ENCODE measurements around the gene NT5C2. TPM values are rescaled to one million over a fixed set of nuclear protein-coding genes. Genes with fewer than 3 reads are reported as not detected.

The NT5C2 gene
- total and polyA plus RNA-seq, 7 donors: 37.7 to 61.5 (median 49.2) TPM

DNA sequence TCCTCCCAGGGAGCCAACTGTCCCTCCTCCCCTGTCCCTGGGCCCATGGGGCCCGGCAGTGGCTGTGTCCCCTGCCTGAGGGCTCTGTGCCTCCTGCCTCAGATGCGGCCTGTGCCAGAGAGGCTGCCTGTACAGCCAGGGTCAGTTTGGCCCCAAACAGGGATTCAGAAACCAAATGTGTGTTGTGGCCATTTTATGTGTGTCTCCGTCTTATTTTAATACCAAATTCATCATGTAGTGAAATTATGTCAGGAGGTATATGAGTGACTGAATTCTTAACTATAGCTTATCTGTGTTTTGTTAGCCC is 114.8 kb downstream of the NT5C2 start:
- no peak overlapping the region for H3K27ac ChIP-seq
- TF ChIP-seq POLR2AphosphoS5 (IDR thresholded peaks at IDR 0.05) (no peak), EP300 (IDR thresholded peaks at IDR 0.05) (no peak), POLR2A (IDR thresholded peaks at IDR 0.05) (no peak)
- TF ChIP-seq, protein P1, sequence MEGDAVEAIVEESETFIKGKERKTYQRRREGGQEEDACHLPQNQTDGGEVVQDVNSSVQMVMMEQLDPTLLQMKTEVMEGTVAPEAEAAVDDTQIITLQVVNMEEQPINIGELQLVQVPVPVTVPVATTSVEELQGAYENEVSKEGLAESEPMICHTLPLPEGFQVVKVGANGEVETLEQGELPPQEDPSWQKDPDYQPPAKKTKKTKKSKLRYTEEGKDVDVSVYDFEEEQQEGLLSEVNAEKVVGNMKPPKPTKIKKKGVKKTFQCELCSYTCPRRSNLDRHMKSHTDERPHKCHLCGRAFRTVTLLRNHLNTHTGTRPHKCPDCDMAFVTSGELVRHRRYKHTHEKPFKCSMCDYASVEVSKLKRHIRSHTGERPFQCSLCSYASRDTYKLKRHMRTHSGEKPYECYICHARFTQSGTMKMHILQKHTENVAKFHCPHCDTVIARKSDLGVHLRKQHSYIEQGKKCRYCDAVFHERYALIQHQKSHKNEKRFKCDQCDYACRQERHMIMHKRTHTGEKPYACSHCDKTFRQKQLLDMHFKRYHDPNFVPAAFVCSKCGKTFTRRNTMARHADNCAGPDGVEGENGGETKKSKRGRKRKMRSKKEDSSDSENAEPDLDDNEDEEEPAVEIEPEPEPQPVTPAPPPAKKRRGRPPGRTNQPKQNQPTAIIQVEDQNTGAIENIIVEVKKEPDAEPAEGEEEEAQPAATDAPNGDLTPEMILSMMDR (IDR thresholded peaks at IDR 0.05): no peak
- no peak overlapping the region for H3K4me3 ChIP-seq
- H3K9me3 ChIP-seq: no peaks in the 10 kb centered on the region
- intact Hi-C loops (cut with DNase I): no loop called here
- DNase-seq: no peak
- no peaks in the 10 kb centered on the region for H3K27me3 ChIP-seq
- H3K36me3 ChIP-seq: peaks cover 4 to 33% (median 15%) of the 10 kb centered on the region in 4 donors
- H3K4me1 ChIP-seq: no peaks in the 10 kb centered on the region
- WGBS, 2 donors: 85 to 94% methylated on average over 3 of the region's 3 CpGs

DNA sequence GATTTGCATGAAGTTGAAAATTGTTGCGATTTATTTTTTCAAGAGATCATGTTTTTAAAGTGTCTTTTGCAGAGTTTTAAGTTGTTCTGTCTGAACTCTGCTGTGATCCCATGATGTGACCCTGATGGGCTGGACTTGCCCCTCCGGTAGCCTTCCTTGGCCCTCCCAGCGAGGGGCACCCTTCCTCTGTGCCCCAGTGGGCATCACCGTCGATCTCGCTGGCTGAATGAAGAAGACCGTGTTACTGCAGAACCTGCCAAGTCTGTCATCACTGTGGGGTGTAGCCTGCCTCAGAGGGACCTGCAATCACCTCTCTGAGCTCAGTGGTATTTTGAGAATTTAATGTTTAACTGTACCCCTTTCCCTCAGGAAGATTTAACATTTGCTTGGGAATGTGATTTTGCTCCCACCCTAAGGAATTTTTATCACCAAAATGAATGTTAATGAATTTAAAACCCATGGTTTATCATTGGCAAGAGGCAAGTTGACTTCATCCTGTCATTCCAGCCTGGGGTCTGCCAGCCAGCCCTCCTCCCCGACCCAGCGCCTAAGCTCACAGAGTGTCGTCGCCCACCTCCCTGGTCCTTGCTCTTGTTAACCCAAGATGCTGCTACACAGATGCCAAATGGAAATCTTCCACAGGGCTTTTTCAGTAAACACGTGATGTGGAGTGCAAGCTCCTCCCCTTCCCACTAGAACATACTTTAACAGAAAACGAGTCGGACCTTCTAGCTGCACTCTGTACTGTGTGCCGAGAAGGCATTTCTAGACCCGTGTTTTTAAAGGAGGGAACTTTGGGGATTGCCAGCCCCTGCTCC is 115.4 kb downstream of the NT5C2 start:
- no peak for DNase-seq
- Histone ChIP-seq H3K27ac (no peak overlapping the region), H3K36me3 (peaks cover 4 to 29% (median 15%) of the 10 kb centered on the region in 4 donors), H3K9me3 (no peaks in the 10 kb centered on the region), H3K4me3 (no peak overlapping the region), H3K4me1 (no peaks in the 10 kb centered on the region), H3K27me3 (no peaks in the 10 kb centered on the region)
- intact Hi-C loops (cut with DNase I): no loop called here
- 84 to 91% methylated on average over 16 of the region's 16 CpGs for WGBS, 2 donors
- TF ChIP-seq, protein P1 (IDR thresholded peaks at IDR 0.05): no peak
- TF ChIP-seq EP300 (IDR thresholded peaks at IDR 0.05) (no peak), POLR2A (IDR thresholded peaks at IDR 0.05) (no peak), POLR2AphosphoS5 (IDR thresholded peaks at IDR 0.05) (no peak)

DNA sequence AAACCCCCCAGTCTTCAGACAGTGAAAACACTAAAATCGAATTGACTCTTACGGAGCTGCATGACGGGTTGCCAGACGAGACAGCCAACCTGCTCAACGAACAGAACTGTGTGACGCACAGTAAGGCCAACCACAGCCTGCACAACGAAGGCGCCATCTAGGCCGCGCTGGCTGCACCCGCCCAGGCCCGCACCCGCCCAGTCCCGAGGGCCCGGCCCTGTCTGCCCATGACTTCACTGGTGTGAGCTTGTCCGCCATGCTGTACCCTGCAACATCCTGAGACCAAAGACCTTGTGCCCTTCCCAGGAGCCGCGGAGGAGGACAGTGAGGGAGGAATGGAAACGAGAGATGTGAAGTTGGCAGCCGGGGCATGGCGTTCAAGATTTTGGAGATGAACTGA is 116.1 kb downstream of the NT5C2 start:
- Histone ChIP-seq H3K36me3 (peaks cover 4 to 29% (median 15%) of the 10 kb centered on the region in 4 donors), H3K27ac (no peak overlapping the region), H3K4me1 (no peaks in the 10 kb centered on the region), H3K4me3 (no peak overlapping the region), H3K27me3 (no peaks in the 10 kb centered on the region), H3K9me3 (no peaks in the 10 kb centered on the region)
- intact Hi-C loops (cut with DNase I): no loop called here
- TF ChIP-seq, protein P1 (IDR thresholded peaks at IDR 0.05): no peak
- TF ChIP-seq POLR2A (IDR thresholded peaks at IDR 0.05): no peak
- TF ChIP-seq POLR2AphosphoS5 (IDR thresholded peaks at IDR 0.05): no peak
- TF ChIP-seq EP300 (IDR thresholded peaks at IDR 0.05): no peak
- WGBS, 2 donors: 96 to 97% methylated on average over 21 of the region's 21 CpGs
- no peak for DNase-seq

DNA sequence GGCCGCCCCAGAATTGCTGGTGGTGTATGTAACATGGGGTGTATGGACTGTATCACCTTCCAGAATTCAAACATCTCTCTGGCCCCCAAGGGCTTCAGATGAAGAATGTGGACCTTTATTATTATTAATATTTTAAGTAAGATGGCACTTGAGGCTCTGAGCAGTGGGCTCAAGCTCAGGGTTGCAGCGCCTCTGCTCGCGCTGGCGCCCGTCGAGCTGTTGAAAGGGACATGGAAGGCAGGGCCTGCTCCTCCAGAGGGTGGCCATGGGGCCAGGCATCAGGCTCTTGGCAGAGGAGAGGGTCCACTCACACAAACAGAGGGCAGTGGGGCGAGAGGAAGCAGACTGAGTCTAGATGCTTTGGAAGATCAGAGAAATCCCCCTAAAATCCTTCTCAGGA is 120.2 kb downstream of the NT5C2 start:
- Histone ChIP-seq H3K4me3 (no peak overlapping the region), H3K4me1 (no peaks in the 10 kb centered on the region), H3K36me3 (peaks cover 4 to 27% (median 14%) of the 10 kb centered on the region in 4 donors), H3K27ac (no peak overlapping the region), H3K27me3 (no peaks in the 10 kb centered on the region), H3K9me3 (no peaks in the 10 kb centered on the region)
- intact Hi-C loops (cut with DNase I): no loop called here
- WGBS, 2 donors: 97% methylated on average over 8 of the region's 8 CpGs
- no peak for DNase-seq
- TF ChIP-seq EP300 (IDR thresholded peaks at IDR 0.05): no peak
- TF ChIP-seq POLR2AphosphoS5 (IDR thresholded peaks at IDR 0.05): no peak
- TF ChIP-seq, protein P1 (IDR thresholded peaks at IDR 0.05): no peak
- TF ChIP-seq POLR2A (IDR thresholded peaks at IDR 0.05): no peak

Data from sigmoid colon (tissue), 7 donors.